ENCODE measurements around the gene VAV2. TPM values are rescaled to one million over a fixed set of nuclear protein-coding genes. Genes with fewer than 3 reads are reported as not detected.

Gene VAV2
- total and polyA plus RNA-seq, 5 donors from 2014 or later, result 0.24 to 0.67 (median 0.37) TPM; not detected in 1

- H3K27ac ChIP-seq (ENCODE audit: insufficient read depth, low read length, poor library complexity, severe bottlenecking), result no peak overlapping the region
Measured at GRCh38 chr9:133957328-133957727, 34.8 kb downstream of the VAV2 start.

DNA sequence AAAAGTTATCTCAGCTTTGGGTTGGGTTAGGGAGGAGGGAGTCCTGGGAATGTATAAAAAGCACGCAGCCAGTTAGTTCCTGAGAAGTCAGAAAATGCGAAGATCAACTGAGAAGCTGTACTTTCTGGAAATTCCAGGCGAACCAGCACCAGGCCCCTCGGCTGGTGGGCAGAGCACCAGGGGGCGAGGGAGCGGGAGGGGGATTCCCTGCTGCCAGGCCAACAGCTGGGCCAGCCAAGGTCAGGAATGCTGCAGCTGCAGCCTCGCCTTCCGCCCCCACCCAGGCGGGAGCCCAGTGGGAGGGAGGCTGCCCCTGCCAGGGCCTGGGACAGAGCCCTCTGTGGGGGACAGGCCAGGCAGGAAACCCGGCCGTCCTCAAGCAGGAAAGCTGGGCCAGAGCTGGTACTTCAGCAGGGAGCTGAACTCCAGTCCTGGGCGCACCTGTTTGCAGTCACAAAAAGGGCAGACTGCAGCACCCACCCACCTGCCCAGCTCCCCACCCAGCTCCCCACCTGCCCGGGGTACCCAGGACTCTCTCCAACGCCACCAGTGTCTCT lies 35.5 kb downstream of the VAV2 start:
- DNase-seq (no peak), ATAC-seq (ENCODE audit: low read depth in 2 of 2) (no peak)
- peaks cover 0 to 17% (median 9%) of the 10 kb centered on the region in 4 donors for H3K4me1 Mint-ChIP-seq
- no peaks in the 10 kb centered on the region for H3K36me3 Mint-ChIP-seq
- Histone ChIP-seq H3K4me3 (ENCODE audit: low read depth, low read length) (no peak overlapping the region), H3K27me3 (ENCODE audit: control insufficient read depth, insufficient read depth, low read length) (no peaks in the 10 kb centered on the region), H3K27ac (ENCODE audit: insufficient read depth, low read length, poor library complexity, severe bottlenecking) (no peak overlapping the region), H3K4me1 (ENCODE audit: control insufficient read depth, insufficient read depth, low read length, poor library complexity, severe bottlenecking) (peaks cover 4% of the 10 kb centered on the region), H3K9me3 (ENCODE audit: control insufficient read depth in 2 of 2, low read length in 2 of 2) (no peaks in the 10 kb centered on the region), H3K36me3 (ENCODE audit: control insufficient read depth, insufficient read depth, low read length) (no peaks in the 10 kb centered on the region)
- H3K4me3 Mint-ChIP-seq, result peak overlapping the region in 1 of 4 donors; percentile 1
- peak overlapping the region in 2 of 3 donors; percentile 55 to 86 for H3K27ac Mint-ChIP-seq
- H3K9me3 Mint-ChIP-seq, result peaks cover 0 to 2% (median 0%) of the 10 kb centered on the region in 7 donors
- no peaks in the 10 kb centered on the region for H3K27me3 Mint-ChIP-seq

More at GRCh38 chr9:133957328-133957727, 34.8 kb downstream of the VAV2 start:
- Mint-ChIP-seq H3K4me1 (peaks cover 0 to 17% (median 9%) of the 10 kb centered on the region in 4 donors), H3K27ac (peak overlapping the region in 2 of 3 donors; percentile 56 to 62), H3K4me3 (no peak overlapping the region), H3K27me3 (no peaks in the 10 kb centered on the region), H3K9me3 (peaks cover 0 to 2% (median 0%) of the 10 kb centered on the region in 7 donors), H3K36me3 (no peaks in the 10 kb centered on the region)
- DNase-seq, result no peak
- Histone ChIP-seq H3K9me3 (ENCODE audit: control insufficient read depth in 2 of 2, low read length in 2 of 2) (no peaks in the 10 kb centered on the region), H3K4me3 (ENCODE audit: low read depth, low read length) (no peak overlapping the region), H3K4me1 (ENCODE audit: control insufficient read depth, insufficient read depth, low read length, poor library complexity, severe bottlenecking) (peaks cover 4% of the 10 kb centered on the region), H3K27me3 (ENCODE audit: control insufficient read depth, insufficient read depth, low read length) (no peaks in the 10 kb centered on the region), H3K36me3 (ENCODE audit: control insufficient read depth, insufficient read depth, low read length) (no peaks in the 10 kb centered on the region)
- no peak for ATAC-seq (ENCODE audit: low read depth in 2 of 2)

GRCh38 chr9:133955821-133956411 lies 36.2 kb downstream of the VAV2 start:
- DNase-seq (peak in 1 of 3 donors; percentile 32), ATAC-seq (ENCODE audit: low read depth in 2 of 2) (peak; percentile 64 to 65)
- H3K27me3 Mint-ChIP-seq, result no peaks in the 10 kb centered on the region

DNA sequence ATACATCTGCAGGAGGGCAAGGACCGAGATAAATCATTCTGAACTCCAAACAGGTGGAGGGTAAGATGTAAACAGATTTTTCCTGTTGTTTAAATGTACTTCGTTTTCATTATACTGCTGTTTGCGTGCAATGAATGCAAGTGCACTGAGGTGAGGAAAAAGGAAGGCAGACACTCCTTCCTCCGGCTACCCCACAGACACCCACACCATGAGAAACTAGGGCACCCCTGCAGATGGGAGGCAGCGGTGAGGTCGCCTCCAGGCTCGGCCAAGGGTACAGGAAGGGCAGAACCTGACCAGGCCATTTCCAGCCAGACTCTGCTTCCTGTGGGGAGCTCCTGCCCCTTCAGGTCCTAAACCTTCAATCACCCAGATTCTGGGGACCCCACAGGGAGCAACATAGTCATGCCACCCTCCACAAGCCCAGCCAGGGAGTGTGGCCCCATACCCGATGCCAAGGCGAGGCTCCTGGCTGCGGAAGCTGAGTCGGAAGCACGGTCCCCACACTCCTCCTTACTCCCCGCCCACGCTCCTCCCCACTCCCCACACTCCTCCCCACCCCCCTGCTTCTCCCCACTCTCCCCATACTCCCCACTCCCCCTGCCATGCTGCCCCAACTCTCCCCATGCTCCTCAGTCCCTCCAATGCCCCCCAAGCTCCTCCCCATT lies 37.1 kb downstream of the VAV2 start:
- H3K27me3 Mint-ChIP-seq, result no peaks in the 10 kb centered on the region
- Histone ChIP-seq H3K4me1 (ENCODE audit: control insufficient read depth, insufficient read depth, low read length, poor library complexity, severe bottlenecking) (peaks cover 4% of the 10 kb centered on the region), H3K27ac (ENCODE audit: insufficient read depth, low read length, poor library complexity, severe bottlenecking) (no peak overlapping the region), H3K27me3 (ENCODE audit: control insufficient read depth, insufficient read depth, low read length) (no peaks in the 10 kb centered on the region), H3K4me3 (ENCODE audit: low read depth, low read length) (peak overlapping the region; percentile 26), H3K36me3 (ENCODE audit: control insufficient read depth, insufficient read depth, low read length) (no peaks in the 10 kb centered on the region), H3K9me3 (ENCODE audit: control insufficient read depth in 2 of 2, low read length in 2 of 2) (no peaks in the 10 kb centered on the region)
- H3K9me3 Mint-ChIP-seq, result peaks cover 0 to 2% (median 0%) of the 10 kb centered on the region in 7 donors
- H3K4me3 Mint-ChIP-seq, result peak overlapping the region; percentile 51 to 78 (median 62)
- peak overlapping the region in 2 of 3 donors; percentile 63 to 85 for H3K27ac Mint-ChIP-seq
- H3K36me3 Mint-ChIP-seq, result no peaks in the 10 kb centered on the region
- peaks cover 0 to 17% (median 9%) of the 10 kb centered on the region in 4 donors for H3K4me1 Mint-ChIP-seq
- ATAC-seq (ENCODE audit: low read depth in 2 of 2) (peak; percentile 19 to 35), DNase-seq (peak in 1 of 3 donors; percentile 26)

More at GRCh38 chr9:133955821-133956411, 36.2 kb downstream of the VAV2 start:
- Mint-ChIP-seq H3K4me3 (peak overlapping the region in 2 of 4 donors; percentile 29 to 50), H3K9me3 (peaks cover 0 to 2% (median 0%) of the 10 kb centered on the region in 7 donors), H3K36me3 (no peaks in the 10 kb centered on the region), H3K27ac (peak overlapping the region in 1 of 3 donors; percentile 79), H3K4me1 (peaks cover 0 to 17% (median 9%) of the 10 kb centered on the region in 4 donors)
- peaks cover 4% of the 10 kb centered on the region for H3K4me1 ChIP-seq (ENCODE audit: control insufficient read depth, insufficient read depth, low read length, poor library complexity, severe bottlenecking)
- H3K27ac ChIP-seq (ENCODE audit: insufficient read depth, low read length, poor library complexity, severe bottlenecking), result peak overlapping the region; percentile 5
- no peaks in the 10 kb centered on the region for H3K27me3 ChIP-seq (ENCODE audit: control insufficient read depth, insufficient read depth, low read length)
- H3K36me3 ChIP-seq (ENCODE audit: control insufficient read depth, insufficient read depth, low read length), result no peaks in the 10 kb centered on the region
- no peak overlapping the region for H3K4me3 ChIP-seq (ENCODE audit: low read depth, low read length)
- H3K9me3 ChIP-seq (ENCODE audit: control insufficient read depth in 2 of 2, low read length in 2 of 2), result no peaks in the 10 kb centered on the region

DNA sequence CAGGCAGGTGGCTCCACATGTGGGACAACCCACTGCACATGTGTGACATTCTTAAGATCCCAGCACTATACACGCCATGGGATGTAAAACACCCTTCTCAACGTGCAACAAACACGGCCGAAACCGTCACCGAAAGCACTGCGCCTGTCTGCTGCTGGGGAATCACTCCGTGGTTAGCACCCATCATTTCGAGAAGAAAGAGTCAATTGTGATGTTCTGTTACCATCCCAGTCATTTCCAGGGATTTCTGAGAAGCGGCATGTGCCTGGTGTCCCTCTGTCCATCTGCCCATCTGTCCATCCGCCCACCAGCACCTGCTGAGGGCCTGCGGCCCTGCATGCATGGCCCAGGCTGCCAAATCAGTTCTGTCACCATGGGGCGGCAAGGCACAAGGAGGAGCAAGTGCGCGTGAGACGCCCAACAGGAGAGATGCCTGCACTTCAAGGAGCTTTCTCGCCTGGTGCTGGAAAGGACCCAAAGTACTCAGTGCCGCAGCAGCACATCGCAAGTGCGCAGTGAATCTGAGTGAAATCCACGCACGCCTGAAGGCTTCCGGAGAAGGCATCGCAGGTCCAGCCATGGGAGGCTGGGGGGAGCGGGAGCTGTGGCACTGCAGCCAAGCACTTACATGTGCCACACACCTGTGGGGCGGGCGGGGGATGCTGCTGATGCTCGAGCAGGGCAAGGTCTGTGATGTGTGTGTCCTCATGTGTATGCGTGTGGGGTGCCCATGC lies 38.0 kb downstream of the VAV2 start:
- Histone ChIP-seq H3K27ac (ENCODE audit: insufficient read depth, low read length, poor library complexity, severe bottlenecking) (no peak overlapping the region), H3K4me3 (ENCODE audit: low read depth, low read length) (no peak overlapping the region), H3K27me3 (ENCODE audit: control insufficient read depth, insufficient read depth, low read length) (no peaks in the 10 kb centered on the region), H3K36me3 (ENCODE audit: control insufficient read depth, insufficient read depth, low read length) (no peaks in the 10 kb centered on the region), H3K4me1 (ENCODE audit: control insufficient read depth, insufficient read depth, low read length, poor library complexity, severe bottlenecking) (peaks cover 4% of the 10 kb centered on the region), H3K9me3 (ENCODE audit: control insufficient read depth in 2 of 2, low read length in 2 of 2) (no peaks in the 10 kb centered on the region)
- peaks cover 0 to 2% (median 0%) of the 10 kb centered on the region in 7 donors for H3K9me3 Mint-ChIP-seq
- no peaks in the 10 kb centered on the region for H3K27me3 Mint-ChIP-seq
- peak overlapping the region in 3 of 4 donors; percentile 51 to 78 (median 59) for H3K4me3 Mint-ChIP-seq
- DNase-seq, result no peak
- peak overlapping the region in 2 of 3 donors; percentile 36 to 63 for H3K27ac Mint-ChIP-seq
- peaks cover 0 to 17% (median 9%) of the 10 kb centered on the region in 4 donors for H3K4me1 Mint-ChIP-seq
- no peaks in the 10 kb centered on the region for H3K36me3 Mint-ChIP-seq
- no peak for ATAC-seq (ENCODE audit: low read depth in 2 of 2)

DNA sequence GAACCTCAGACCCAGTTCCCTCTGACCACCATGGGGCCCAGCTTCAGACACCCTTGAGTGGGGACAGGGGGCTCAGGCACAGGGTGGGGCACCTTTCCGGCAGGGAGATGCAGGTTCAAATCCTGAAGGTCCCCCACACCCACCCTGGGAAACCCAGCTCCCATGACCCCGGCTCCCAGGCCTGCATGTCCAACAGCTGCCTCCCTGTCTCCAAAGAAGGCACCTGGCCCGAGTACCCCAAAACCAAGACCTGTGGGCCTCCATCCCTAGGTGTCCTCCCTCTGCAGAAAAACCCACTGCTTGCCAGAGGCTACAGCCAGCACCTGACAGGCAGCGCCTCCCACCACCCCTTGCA lies 38.5 kb downstream of the VAV2 start:
- no peaks in the 10 kb centered on the region for H3K27me3 ChIP-seq (ENCODE audit: control insufficient read depth, insufficient read depth, low read length)
- no peak for ATAC-seq (ENCODE audit: low read depth in 2 of 2)
- no peaks in the 10 kb centered on the region for H3K9me3 ChIP-seq (ENCODE audit: control insufficient read depth in 2 of 2, low read length in 2 of 2)
- Mint-ChIP-seq H3K27ac (peak overlapping the region in 1 of 3 donors; percentile 36), H3K36me3 (no peaks in the 10 kb centered on the region), H3K4me3 (peak overlapping the region in 1 of 4 donors; percentile 10), H3K9me3 (peaks cover 0 to 1% (median 0%) of the 10 kb centered on the region in 7 donors), H3K27me3 (no peaks in the 10 kb centered on the region), H3K4me1 (peaks cover 0 to 16% (median 9%) of the 10 kb centered on the region in 4 donors)
- H3K4me3 ChIP-seq (ENCODE audit: low read depth, low read length), result no peak overlapping the region
- no peak overlapping the region for H3K27ac ChIP-seq (ENCODE audit: insufficient read depth, low read length, poor library complexity, severe bottlenecking)
- peaks cover 4% of the 10 kb centered on the region for H3K4me1 ChIP-seq (ENCODE audit: control insufficient read depth, insufficient read depth, low read length, poor library complexity, severe bottlenecking)
- DNase-seq, result no peak
- no peaks in the 10 kb centered on the region for H3K36me3 ChIP-seq (ENCODE audit: control insufficient read depth, insufficient read depth, low read length)

Data from CD4-positive, CD25-positive, alpha-beta regulatory T cell (primary cell).